CD14-positive monocyte (primary cell): ENCODE measurements around the gene NUAK1. TPM values are rescaled to one million over a fixed set of nuclear protein-coding genes. Genes with fewer than 3 reads are reported as not detected.
A peak's percentile ranks its signal among the peaks of the same experiment; 100 is the strongest.

Experiments
- DNase-seq, 3 donors: peaks; one replicate each; pipeline ENCODE4 v3.0.0-alpha.2; 2011 to 2022
- H2AFZ ChIP-seq: 2 replicates; pipeline ENCODE4 v1.6.0; 2012; ENCODE audit warnings: mild to moderate bottlenecking, low read depth, low read length, inconsistent platforms; ENCODE audit not compliant: insufficient read depth, poor library complexity, severe bottlenecking
- H3K27ac ChIP-seq, 2 donors: 1 replicate in 1 of 2; 2 replicates in 1 of 2; pipeline ENCODE4 v1.5.1; 2012 to 2013; ENCODE audit warnings: low read length in 2 of 2, control low read depth in 1 of 2, inconsistent platforms in 1 of 2, low read depth in 1 of 2, mild to moderate bottlenecking in 1 of 2
- H3K27me3 ChIP-seq, 2 donors: one replicate each; pipeline versions ENCODE4 v1.6.0 to v1.6.1; 2011 to 2013; ENCODE audit warnings: low read length in 2 of 2; ENCODE audit not compliant: control insufficient read depth in 2 of 2, insufficient read depth in 2 of 2
- H3K36me3 ChIP-seq, 2 donors: replicated peaks in 1 of 2; 1 replicate in 1 of 2; 2 replicates in 1 of 2; pipeline versions ENCODE4 v1.5.1 to v1.6.1; 2012 to 2013; ENCODE audit warnings: low read length in 2 of 2, control low read depth in 1 of 2, inconsistent platforms in 1 of 2, mild to moderate bottlenecking in 1 of 2; ENCODE audit not compliant: insufficient read depth in 2 of 2, control insufficient read depth in 1 of 2
- H3K4me1 ChIP-seq, 2 donors: 1 replicate in 1 of 2; 2 replicates in 1 of 2; pipeline versions ENCODE4 v1.5.1 to v1.6.1; 2012 to 2013; ENCODE audit warnings: low read length in 2 of 2, control low read depth in 1 of 2, inconsistent platforms in 1 of 2, mild to moderate bottlenecking in 1 of 2, moderate library complexity in 1 of 2; ENCODE audit not compliant: insufficient read depth in 2 of 2, control insufficient read depth in 1 of 2
- H3K4me2 ChIP-seq: replicated peaks from 2 replicates; pipeline ENCODE3; 2012; ENCODE audit warnings: low read length, moderate library complexity, mild to moderate bottlenecking; ENCODE audit not compliant: poor library complexity, severe bottlenecking; ENCODE audit errors: extremely low read depth
- H3K4me3 ChIP-seq, 3 experiments: fragments of 200-600 bp in 1 of 3; sonication (generic) in 1 of 3; replicated peaks in 1 of 3; 1 replicate in 2 of 3; 2 replicates in 1 of 3; pipeline ENCODE4 v1.5.1; 2011 to 2013; ENCODE audit warnings: low read length in 3 of 3, mild to moderate bottlenecking in 3 of 3, control low read depth in 2 of 3, low read depth in 2 of 3, inconsistent platforms in 1 of 3, moderate library complexity in 1 of 3
- H3K79me2 ChIP-seq: 2 replicates; pipeline ENCODE4 v1.6.0; 2012; ENCODE audit warnings: mild to moderate bottlenecking, control low read depth, inconsistent platforms, low read length, moderate library complexity; ENCODE audit not compliant: insufficient read depth
- H3K9ac ChIP-seq: 2 replicates; pipeline ENCODE4 v1.6.0; 2017; ENCODE audit warnings: low read length, mild to moderate bottlenecking; ENCODE audit not compliant: insufficient read depth, poor library complexity, severe bottlenecking
- H3K9me3 ChIP-seq, 2 donors: replicated peaks in 1 of 2; 1 replicate in 1 of 2; 2 replicates in 1 of 2; pipeline versions ENCODE4 v1.5.1 to v1.6.1; 2012 to 2013; ENCODE audit warnings: low read length in 2 of 2, control low read depth in 1 of 2; ENCODE audit not compliant: control insufficient read depth in 1 of 2, insufficient read depth in 1 of 2
- H4K20me1 ChIP-seq: 2 replicates; pipeline ENCODE4 v1.6.0; 2012; ENCODE audit warnings: mild to moderate bottlenecking, low read length, control low read depth, moderate library complexity; ENCODE audit not compliant: insufficient read depth
- H3K27ac Mint-ChIP-seq, 7 donors: one replicate each; pipeline ENCODE4 v1.8.0; 2020; ENCODE audit warnings: mild to moderate bottlenecking in 7 of 7, mixed read lengths in 7 of 7, moderate library complexity in 6 of 7, inconsistent platforms in 2 of 7
- H3K27me3 Mint-ChIP-seq, 3 donors: one replicate each; pipeline ENCODE4 v1.8.0; 2021 to 2022; ENCODE audit warnings: low read depth in 3 of 3, mild to moderate bottlenecking in 3 of 3, mixed read lengths in 3 of 3, moderate library complexity in 3 of 3, inconsistent platforms in 1 of 3
- H3K36me3 Mint-ChIP-seq, 2 donors: one replicate each; pipeline ENCODE4 v1.8.0; 2020; ENCODE audit warnings: mixed read lengths in 2 of 2, inconsistent platforms in 1 of 2, mild to moderate bottlenecking in 1 of 2
- H3K4me1 Mint-ChIP-seq: one replicate; pipeline ENCODE4 v1.8.0; 2020; ENCODE audit warnings: mild to moderate bottlenecking, mixed read lengths
- H3K4me3 Mint-ChIP-seq, 2 donors: one replicate each; pipeline ENCODE4 v1.8.0; 2020; ENCODE audit warnings: mild to moderate bottlenecking in 2 of 2, mixed read lengths in 2 of 2, moderate library complexity in 1 of 2
- H3K9me3 Mint-ChIP-seq, 7 donors: one replicate each; pipeline ENCODE4 v1.8.0; 2020 to 2022; ENCODE audit warnings: mixed read lengths in 7 of 7, mild to moderate bottlenecking in 6 of 7, moderate library complexity in 6 of 7, inconsistent platforms in 2 of 7
- CTCF ChIP-seq: fragments of 200-600 bp; IDR thresholded peaks from one replicate; pipeline ENCODE4 v1.8.0; 2022; ENCODE audit warnings: antibody characterized with exemption, mild to moderate bottlenecking
- WGBS: methylation state at CpG from one replicate; pipeline ENCODE4 v1.1.5; 2013; ENCODE audit warnings: missing lambda C conversion rate; ENCODE audit not compliant: insufficient coverage; 5-methylcytosine and 5-hydroxymethylcytosine counted together
- intact Hi-C, 2 donors: fragments of 100-400 bp; cut with micrococcal nuclease; formaldehyde crosslinking; loops; one replicate each; pipeline versions ENCODE4 v1.15.0 to v1.15.1; 2023
- polyA plus RNA-seq, 3 donors: library from polyadenylated mRNA; depleted of rRNA in 1 of 3; unstranded in 2 of 3; stranded (reverse) in 1 of 3; fragments of 300-500 nt in 2 of 3; fragments of >200 nt in 1 of 3; fragmentation: Illumina TruSeq in 2 of 3; gene quantifications; 1 replicate in 2 of 3; 2 replicates in 1 of 3; pipeline ENCODE4 v1.2.3, GENCODE V29; 2012 to 2021

The NUAK1 gene
- polyA plus RNA-seq, 3 donors: not detected

DNA sequence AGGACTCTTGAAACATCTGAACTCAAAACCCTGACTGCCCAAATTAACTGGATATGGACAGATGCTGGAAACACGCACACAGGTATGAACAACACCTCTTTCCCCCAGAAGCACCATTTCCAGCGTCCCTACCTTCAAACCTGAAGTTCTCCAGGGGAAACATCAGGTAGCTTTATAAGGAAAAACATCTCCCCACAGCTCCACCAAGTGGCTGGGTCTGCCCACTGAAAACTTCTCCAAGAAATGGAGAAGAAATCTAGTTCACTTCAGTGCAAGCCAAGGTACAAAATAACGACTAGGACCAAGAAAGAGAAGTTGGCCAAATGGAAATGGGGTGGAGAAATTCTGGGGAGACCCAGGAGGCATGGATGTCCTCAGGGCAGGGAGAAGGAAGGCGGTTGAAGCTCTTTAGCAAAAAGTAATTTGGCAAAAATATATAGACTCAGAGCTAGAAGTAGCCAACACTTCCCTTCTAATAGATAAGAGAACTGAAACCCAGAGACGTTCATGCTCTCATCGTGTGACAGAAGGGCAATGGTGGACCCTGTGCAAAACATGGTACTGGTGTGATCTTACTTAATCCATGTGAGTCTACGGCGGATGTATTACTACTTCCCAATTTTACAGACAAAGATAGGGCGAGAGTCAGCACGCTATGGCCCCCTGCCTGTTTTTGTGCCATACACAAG lies 10.5 kb upstream of the NUAK1 start:
- H3K36me3 Mint-ChIP-seq: no peaks in the 10 kb centered on the region
- DNase-seq: peak in 2 of 3 donors; percentile 3 to 35
- H3K4me3 ChIP-seq: no peak overlapping the region
- no peak overlapping the region for H2AFZ ChIP-seq
- no peaks in the 10 kb centered on the region for H3K79me2 ChIP-seq
- no peaks in the 10 kb centered on the region for H3K9me3 ChIP-seq
- H3K4me3 Mint-ChIP-seq: no peak overlapping the region
- no peaks in the 10 kb centered on the region for H3K36me3 ChIP-seq
- H3K9ac ChIP-seq: no peak overlapping the region
- H3K4me2 ChIP-seq: no peak overlapping the region
- peaks cover 0 to 3% of the 10 kb centered on the region in 2 donors for H3K4me1 ChIP-seq
- WGBS: 16% methylated on average over 3 of the region's 10 CpGs
- H4K20me1 ChIP-seq: no peaks in the 10 kb centered on the region
- peaks cover 4% of the 10 kb centered on the region for H3K4me1 Mint-ChIP-seq
- H3K27me3 ChIP-seq: peaks cover 4 to 9% of the 10 kb centered on the region in 2 donors
- H3K27ac ChIP-seq: no peak overlapping the region
- no peak overlapping the region for H3K27ac Mint-ChIP-seq
- intact Hi-C loops: no loop called here
- peak; percentile 4 for TF ChIP-seq CTCF
- peaks cover 16 to 22% (median 18%) of the 10 kb centered on the region in 3 donors for H3K27me3 Mint-ChIP-seq
- peaks cover 0 to 2% (median 0%) of the 10 kb centered on the region in 7 donors for H3K9me3 Mint-ChIP-seq

- Mint-ChIP-seq H3K36me3 (no peaks in the 10 kb centered on the region), H3K4me1 (peaks cover 4% of the 10 kb centered on the region), H3K4me3 (no peak overlapping the region), H3K9me3 (no peaks in the 10 kb centered on the region), H3K27ac (no peak overlapping the region), H3K27me3 (peaks cover 12 to 24% (median 23%) of the 10 kb centered on the region in 3 donors)
- WGBS: 92% methylated on average over 12 of the region's 12 CpGs
- Histone ChIP-seq H3K4me1 (peaks cover 0 to 3% of the 10 kb centered on the region in 2 donors), H4K20me1 (no peaks in the 10 kb centered on the region), H3K79me2 (no peaks in the 10 kb centered on the region), H3K27ac (no peak overlapping the region), H3K4me2 (no peak overlapping the region), H3K27me3 (peaks cover 13 to 18% of the 10 kb centered on the region in 2 donors), H3K9me3 (no peaks in the 10 kb centered on the region), H3K4me3 (no peak overlapping the region), H3K36me3 (no peaks in the 10 kb centered on the region), H2AFZ (no peak overlapping the region), H3K9ac (no peak overlapping the region)
- intact Hi-C loops: no loop called here
- DNase-seq: no peak
- no peak for TF ChIP-seq CTCF
Observed at GRCh38 chr12:106147956-106148355, 9.2 kb upstream of the NUAK1 start.
